Body of pancreas (tissue), 4 donors: Measurements from ENCODE around the gene PRCC.

Experiments used
- POLR2A ChIP-seq, 3 donors: fragments of 450-650 bp; IDR thresholded peaks; one replicate each; pipeline ENCODE4 v1.6.1; 2016; ENCODE audit warnings: antibody characterized with exemption in 3 of 3, mild to moderate bottlenecking in 2 of 3
- TF ChIP-seq, protein P1 (sequence below), 7 experiments: fragments of 450-650 bp in 4 of 7; fragments of 200-600 bp in 3 of 7; sonication (generic) in 3 of 7; IDR thresholded peaks; one replicate each; pipeline ENCODE4 v1.5.1; 2016 to 2019; ENCODE audit warnings: antibody characterized with exemption in 7 of 7

DNA sequence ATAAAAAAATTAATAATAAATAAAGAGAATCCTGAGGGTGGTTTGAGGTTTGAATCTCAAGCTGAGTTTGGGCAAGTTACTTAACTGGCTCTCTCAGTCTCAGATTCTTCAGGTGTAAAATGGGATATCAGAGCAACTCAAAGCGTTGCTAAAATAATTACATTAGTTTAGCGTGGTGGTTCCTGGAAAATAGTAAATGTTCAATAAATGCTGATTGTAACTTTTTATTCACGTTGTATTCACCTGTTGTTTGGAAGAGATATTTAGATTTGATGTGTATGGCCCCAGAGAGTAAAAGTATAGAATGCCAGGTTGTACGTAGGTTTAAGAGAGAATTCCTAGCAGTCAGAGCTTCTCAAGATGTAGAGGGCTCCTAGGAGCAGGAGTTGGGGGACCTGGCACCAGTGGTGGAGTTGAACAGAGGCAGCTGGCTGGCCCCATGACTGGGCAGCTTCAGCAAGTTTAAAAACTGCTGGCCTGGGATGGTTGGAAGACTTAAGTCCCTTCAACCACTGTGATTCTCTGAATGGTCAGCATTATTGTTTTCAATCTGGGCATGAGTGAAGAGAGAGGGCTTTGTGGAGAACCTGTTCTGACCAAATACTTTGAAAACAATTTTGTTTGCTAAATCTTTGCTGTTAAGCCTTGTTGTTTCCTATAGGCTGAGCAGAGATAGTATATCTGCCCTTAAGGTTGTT, 22.4 kb downstream of the PRCC start:
- no peak for TF ChIP-seq POLR2A (IDR thresholded peaks at IDR 0.05)
- TF ChIP-seq, protein P1, sequence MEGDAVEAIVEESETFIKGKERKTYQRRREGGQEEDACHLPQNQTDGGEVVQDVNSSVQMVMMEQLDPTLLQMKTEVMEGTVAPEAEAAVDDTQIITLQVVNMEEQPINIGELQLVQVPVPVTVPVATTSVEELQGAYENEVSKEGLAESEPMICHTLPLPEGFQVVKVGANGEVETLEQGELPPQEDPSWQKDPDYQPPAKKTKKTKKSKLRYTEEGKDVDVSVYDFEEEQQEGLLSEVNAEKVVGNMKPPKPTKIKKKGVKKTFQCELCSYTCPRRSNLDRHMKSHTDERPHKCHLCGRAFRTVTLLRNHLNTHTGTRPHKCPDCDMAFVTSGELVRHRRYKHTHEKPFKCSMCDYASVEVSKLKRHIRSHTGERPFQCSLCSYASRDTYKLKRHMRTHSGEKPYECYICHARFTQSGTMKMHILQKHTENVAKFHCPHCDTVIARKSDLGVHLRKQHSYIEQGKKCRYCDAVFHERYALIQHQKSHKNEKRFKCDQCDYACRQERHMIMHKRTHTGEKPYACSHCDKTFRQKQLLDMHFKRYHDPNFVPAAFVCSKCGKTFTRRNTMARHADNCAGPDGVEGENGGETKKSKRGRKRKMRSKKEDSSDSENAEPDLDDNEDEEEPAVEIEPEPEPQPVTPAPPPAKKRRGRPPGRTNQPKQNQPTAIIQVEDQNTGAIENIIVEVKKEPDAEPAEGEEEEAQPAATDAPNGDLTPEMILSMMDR (IDR thresholded peaks at IDR 0.05): no peak
